Mesothelial cell of epicardium (in vitro differentiated cells): ENCODE data around the gene SLC8A3. TPM values are rescaled to one million over a fixed set of nuclear protein-coding genes. Genes with fewer than 3 reads are reported as not detected.

Source experiments
- DNase-seq, 2 experiments: peaks; one replicate each; pipeline ENCODE4 v3.0.0; 2021; ENCODE audit warnings: low spot score in 2 of 2; ENCODE audit not compliant: unreplicated experiment in 2 of 2
- H3K27ac Mint-ChIP-seq: 2 replicates; pipeline ENCODE4 v1.8.0; 2021; ENCODE audit warnings: mixed read lengths
- H3K27me3 Mint-ChIP-seq: 2 replicates; pipeline ENCODE4 v1.8.0; 2021; ENCODE audit warnings: low read depth, mixed read lengths
- H3K36me3 Mint-ChIP-seq: 2 replicates; pipeline ENCODE4 v1.8.0; 2021; ENCODE audit warnings: mixed read lengths
- H3K4me1 Mint-ChIP-seq: 2 replicates; pipeline ENCODE4 v1.8.0; 2021; ENCODE audit warnings: mixed read lengths
- H3K4me3 Mint-ChIP-seq: 2 replicates; pipeline ENCODE4 v1.8.0; 2021; ENCODE audit warnings: mild to moderate bottlenecking, moderate library complexity, mixed read lengths
- H3K9me3 Mint-ChIP-seq: 2 replicates; pipeline ENCODE4 v1.8.0; 2021; ENCODE audit warnings: mixed read lengths
- total RNA-seq: library from RNA; stranded (reverse); gene quantifications from 3 replicates; pipeline ENCODE4 v1.2.1, GENCODE V29; 2021
- TF ChIP-seq, protein P1 (sequence below): fragments of 200-600 bp; sonication (generic); IDR thresholded peaks from one replicate; pipeline ENCODE4 v1.5.0; 2021; ENCODE audit warnings: antibody characterized with exemption; ENCODE audit not compliant: unreplicated experiment

Gene SLC8A3
- total RNA-seq, 1 donor from 2014 or later, result 0.27 TPM

DNA sequence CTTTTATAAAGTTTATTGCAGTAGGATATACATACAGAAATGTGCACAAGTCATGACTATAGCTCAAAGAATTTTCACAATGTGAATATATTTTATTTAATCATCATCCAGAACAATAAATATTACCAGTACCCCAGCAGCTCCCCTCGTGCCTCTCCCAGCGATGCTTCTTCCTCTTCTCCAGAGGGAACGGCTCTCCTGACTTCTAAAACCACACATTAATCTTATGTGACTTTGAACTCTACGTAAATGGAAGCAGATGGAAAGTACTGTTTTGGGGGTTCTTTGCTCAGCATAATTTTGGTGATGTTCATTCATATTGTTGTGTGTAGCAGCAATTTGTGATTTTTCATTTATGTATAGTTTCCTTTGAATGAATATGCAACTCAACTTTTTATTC, 4.6 kb upstream of the SLC8A3 start:
- Mint-ChIP-seq H3K9me3 (peaks cover 17% of the 10 kb centered on the region), H3K27ac (no peak overlapping the region), H3K4me1 (peaks cover 3% of the 10 kb centered on the region), H3K4me3 (no peak overlapping the region), H3K36me3 (no peaks in the 10 kb centered on the region), H3K27me3 (peaks cover 93% of the 10 kb centered on the region)
- TF ChIP-seq, protein P1, sequence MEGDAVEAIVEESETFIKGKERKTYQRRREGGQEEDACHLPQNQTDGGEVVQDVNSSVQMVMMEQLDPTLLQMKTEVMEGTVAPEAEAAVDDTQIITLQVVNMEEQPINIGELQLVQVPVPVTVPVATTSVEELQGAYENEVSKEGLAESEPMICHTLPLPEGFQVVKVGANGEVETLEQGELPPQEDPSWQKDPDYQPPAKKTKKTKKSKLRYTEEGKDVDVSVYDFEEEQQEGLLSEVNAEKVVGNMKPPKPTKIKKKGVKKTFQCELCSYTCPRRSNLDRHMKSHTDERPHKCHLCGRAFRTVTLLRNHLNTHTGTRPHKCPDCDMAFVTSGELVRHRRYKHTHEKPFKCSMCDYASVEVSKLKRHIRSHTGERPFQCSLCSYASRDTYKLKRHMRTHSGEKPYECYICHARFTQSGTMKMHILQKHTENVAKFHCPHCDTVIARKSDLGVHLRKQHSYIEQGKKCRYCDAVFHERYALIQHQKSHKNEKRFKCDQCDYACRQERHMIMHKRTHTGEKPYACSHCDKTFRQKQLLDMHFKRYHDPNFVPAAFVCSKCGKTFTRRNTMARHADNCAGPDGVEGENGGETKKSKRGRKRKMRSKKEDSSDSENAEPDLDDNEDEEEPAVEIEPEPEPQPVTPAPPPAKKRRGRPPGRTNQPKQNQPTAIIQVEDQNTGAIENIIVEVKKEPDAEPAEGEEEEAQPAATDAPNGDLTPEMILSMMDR, result no peak
- DNase-seq, result no peak

DNA sequence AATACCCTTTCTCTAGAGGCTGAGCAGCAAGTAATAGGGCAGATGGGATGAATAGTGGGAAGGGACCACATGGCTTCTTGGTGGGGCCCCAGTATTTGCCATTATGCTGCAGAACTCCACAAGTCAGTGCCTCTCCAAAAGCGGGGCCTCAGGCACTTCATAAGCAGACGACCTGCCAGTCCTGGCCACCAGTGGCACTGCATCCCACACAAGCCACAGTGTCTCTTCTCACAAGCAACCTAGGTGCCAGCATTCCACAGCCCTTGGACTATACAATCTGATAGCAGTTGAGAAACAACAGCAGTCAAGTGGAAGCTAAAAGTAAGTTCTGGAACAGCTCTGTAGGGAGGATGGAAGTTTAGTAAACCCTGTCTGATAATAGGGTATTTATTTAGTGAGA, 4.2 kb upstream of the SLC8A3 start:
- H3K4me1 Mint-ChIP-seq, result peaks cover 5% of the 10 kb centered on the region
- H3K4me3 Mint-ChIP-seq, result no peak overlapping the region
- TF ChIP-seq, protein P1, result no peak
- H3K27ac Mint-ChIP-seq, result no peak overlapping the region
- no peak for DNase-seq
- H3K27me3 Mint-ChIP-seq, result peaks cover 92% of the 10 kb centered on the region
- peaks cover 17% of the 10 kb centered on the region for H3K9me3 Mint-ChIP-seq
- H3K36me3 Mint-ChIP-seq, result no peaks in the 10 kb centered on the region

DNA sequence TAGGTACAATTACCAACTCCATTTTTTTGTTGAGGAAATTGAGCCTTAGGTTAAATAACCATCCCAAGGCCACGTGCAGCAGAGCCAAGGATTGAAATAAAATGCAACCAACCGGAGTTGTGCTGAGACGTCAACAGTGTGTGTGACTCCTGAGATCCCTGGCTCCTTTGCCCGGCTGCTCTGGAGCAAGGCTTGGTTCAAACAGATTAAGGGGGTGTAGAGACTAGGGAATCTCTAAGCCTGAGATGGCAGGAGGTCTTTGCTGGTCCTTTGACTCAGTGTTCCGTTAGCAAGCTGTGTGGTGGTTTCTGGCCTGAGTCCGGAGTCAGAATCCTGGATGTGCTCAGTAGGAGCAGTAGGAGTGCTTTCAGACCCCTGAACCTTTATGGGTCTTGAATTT, 1.4 kb upstream of the SLC8A3 start:
- Mint-ChIP-seq H3K27me3 (peaks cover 93% of the 10 kb centered on the region), H3K4me3 (no peak overlapping the region), H3K27ac (no peak overlapping the region)

DNA sequence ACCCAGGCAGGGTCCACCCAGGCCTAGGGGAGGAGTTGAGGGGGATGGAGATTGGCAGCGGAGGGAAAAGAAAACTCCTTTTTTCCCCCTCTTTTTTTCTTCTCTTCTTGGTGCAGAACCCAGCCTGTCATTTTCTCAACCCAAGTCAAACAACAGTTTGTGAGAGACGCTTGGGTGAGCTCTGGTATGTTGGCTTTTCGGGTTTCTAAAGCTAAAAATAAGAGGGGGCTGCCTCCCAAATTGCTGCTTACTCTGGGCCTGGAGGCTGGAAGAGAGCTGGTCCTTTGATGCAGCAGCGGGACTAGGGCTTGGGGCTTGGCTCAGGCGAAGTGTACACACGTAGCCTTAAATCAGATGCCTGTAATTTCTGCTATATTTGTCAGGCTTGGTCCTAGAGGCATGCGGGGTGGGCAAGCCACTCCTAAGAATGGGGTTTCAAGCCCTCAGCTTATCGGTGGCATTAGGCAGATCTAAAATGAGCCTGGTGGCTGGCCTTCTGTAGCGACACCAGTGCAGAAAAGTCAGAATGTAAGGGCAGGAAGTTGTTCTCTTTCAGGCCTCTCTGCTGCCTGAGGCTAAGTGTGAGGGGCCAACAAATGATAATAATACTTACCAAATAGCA, 816 bp upstream of the SLC8A3 start:
- H3K4me1 Mint-ChIP-seq, result peaks cover 14% of the 10 kb centered on the region

More for the DNA sequence above, 1.4 kb upstream of the SLC8A3 start:
- no peak for DNase-seq
- no peaks in the 10 kb centered on the region for H3K36me3 Mint-ChIP-seq
- TF ChIP-seq, protein P1, result no peak
- peaks cover 12% of the 10 kb centered on the region for H3K9me3 Mint-ChIP-seq
- H3K4me1 Mint-ChIP-seq, result peaks cover 14% of the 10 kb centered on the region

DNA sequence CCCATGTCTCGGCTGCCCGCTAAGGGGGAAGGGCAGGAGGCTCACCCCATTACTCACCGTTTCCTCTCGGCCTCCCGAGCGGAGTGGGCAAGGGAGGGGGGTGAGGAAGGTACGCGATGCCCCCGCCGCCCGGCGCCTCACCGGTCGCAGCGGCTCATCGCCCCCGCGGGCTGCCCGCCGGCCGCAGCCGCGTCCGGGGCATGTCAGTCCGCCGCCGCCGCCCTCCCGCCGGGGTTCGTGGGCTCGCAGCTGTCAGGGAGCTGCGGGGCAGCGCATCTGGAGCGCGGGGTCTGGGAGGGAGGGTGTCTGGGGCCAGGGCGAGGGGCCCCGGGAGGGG, 461 bp downstream of the SLC8A3 start:
- TF ChIP-seq, protein P1, result no peak
- H3K27ac Mint-ChIP-seq, result no peak overlapping the region
- no peaks in the 10 kb centered on the region for H3K9me3 Mint-ChIP-seq
- peaks cover 77% of the 10 kb centered on the region for H3K27me3 Mint-ChIP-seq
- H3K4me3 Mint-ChIP-seq, result peak overlapping the region; percentile 69
- DNase-seq, result peak in 1 of 2 experiments; percentile 39
- H3K36me3 Mint-ChIP-seq, result no peaks in the 10 kb centered on the region
- H3K4me1 Mint-ChIP-seq, result peaks cover 14% of the 10 kb centered on the region

More for the DNA sequence above, 816 bp upstream of the SLC8A3 start:
- Mint-ChIP-seq H3K27ac (no peak overlapping the region), H3K4me3 (peak overlapping the region; percentile 69), H3K36me3 (no peaks in the 10 kb centered on the region), H3K27me3 (peaks cover 89% of the 10 kb centered on the region), H3K9me3 (peaks cover 6% of the 10 kb centered on the region)
- DNase-seq, result no peak
- TF ChIP-seq, protein P1, result no peak

DNA sequence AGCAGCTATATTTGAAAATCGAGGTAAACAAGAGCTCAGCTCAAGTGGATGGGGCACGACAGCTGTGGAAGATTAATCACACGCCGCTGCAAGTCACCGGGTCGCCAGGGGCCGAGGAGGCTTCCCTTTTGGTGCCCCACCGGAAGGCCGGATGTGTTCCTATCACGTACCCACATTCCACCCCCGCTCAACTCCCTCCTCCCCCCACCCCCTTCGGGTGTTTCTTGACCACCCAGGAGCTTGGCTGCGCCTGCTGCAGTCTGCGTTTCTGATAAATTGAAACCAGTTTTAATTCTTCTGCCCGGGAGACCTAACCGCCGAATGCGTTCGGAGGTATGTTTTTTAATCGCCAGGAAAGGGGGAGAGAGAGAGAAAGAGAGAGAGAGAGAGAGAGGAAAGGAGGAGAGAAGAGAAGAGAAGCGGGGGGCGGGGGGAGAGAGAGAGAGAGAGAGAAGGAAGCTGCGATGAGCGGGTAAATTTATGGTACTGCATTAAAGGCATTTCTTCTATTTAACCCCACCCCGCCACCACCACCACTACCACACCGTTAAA, 1.8 kb downstream of the SLC8A3 start:
- peaks cover 14% of the 10 kb centered on the region for H3K4me1 Mint-ChIP-seq
- no peaks in the 10 kb centered on the region for H3K9me3 Mint-ChIP-seq
- no peaks in the 10 kb centered on the region for H3K36me3 Mint-ChIP-seq
- TF ChIP-seq, protein P1, result no peak
- DNase-seq, result no peak
- no peak overlapping the region for H3K27ac Mint-ChIP-seq
- H3K27me3 Mint-ChIP-seq, result peaks cover 66% of the 10 kb centered on the region
- peak overlapping the region; percentile 66 for H3K4me3 Mint-ChIP-seq
